ENCODE measurements around the gene FGD3. TPM values are rescaled to one million over a fixed set of nuclear protein-coding genes. Genes with fewer than 3 reads are reported as not detected.
A peak's percentile ranks its signal among the peaks of the same experiment; 100 is the strongest.

FGD3 gene
- total RNA-seq, 2 donors from 2014 or later: 49.7 to 61.0 TPM

DNA sequence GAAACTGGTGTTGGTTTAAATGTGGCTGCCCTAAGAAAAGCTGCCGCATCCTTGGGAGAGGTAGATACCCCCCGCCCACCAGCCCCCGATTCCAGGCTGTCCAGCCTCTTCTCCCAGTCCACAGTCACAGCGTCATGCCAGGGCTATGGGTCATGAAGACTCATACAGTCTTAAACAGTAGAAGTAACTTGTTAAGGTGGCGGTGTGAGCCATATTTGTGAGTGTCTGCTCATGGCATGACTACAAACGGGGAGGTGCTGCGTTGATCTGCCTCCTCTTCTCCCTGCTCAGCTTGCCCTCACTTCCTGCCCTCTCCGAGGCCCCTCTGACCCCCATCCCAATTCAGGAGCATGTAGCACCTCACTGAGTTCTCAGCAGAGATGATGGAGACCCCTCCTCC, 20.8 kb downstream of the FGD3 start:
- peak in 1 of 2 donors; percentile 54 for DNase-seq (ENCODE audit: low spot score in 2 of 2)
- peak overlapping the region; percentile 92 to 97 for H3K27ac Mint-ChIP-seq
- peaks cover 35 to 47% of the 10 kb centered on the region in 2 donors for H3K36me3 Mint-ChIP-seq
- ATAC-seq: peak in 1 of 2 donors; percentile 21
- H3K9me3 Mint-ChIP-seq: no peaks in the 10 kb centered on the region

DNA sequence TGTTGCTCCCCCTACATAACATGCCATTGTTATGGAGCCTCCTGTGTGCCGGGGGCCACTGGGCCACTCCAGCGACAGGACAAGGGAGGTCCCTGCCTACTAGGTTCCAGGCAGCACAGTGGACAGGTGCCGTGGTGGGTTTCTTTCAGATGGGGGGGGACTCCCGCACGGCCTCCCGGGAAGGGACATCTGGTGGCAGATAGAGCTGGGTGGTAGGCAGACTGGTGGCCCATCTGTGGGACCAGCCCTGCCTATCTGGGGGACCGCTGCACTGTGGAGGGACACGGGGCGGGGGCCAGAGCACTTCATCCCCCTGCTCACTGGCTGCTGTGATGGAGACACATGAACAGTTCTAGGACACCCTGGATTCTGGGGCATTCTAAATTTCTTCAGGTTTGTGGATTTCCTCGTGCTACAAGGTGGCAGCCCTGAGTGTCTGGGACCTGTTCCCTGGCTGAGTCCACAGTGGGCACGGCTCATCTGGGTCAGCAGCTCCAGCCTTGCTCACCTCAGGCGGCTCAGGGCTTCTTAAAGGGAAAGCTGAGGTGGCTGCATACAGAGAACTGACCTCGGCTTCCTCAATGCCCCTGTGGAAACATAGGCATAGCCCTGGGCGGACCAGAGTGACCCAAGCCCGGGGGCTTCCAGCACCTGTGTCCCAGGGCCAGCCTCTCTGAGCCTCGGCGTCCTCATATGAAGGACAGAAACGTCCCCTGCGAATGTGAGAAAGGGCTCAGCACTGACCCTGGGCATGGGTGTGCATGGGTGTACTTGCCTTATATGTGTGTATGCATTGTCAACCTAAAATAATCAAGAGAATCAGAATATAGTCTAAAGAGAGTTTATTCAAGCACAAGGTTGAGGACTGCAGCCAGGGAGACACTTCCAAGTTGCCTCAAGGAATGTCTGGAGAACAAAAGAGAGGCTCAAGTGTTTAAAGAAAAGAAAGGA, 22.5 kb downstream of the FGD3 start:
- DNase-seq (ENCODE audit: low spot score in 2 of 2): peak in 1 of 2 donors; percentile 53
- peaks cover 24 to 48% of the 10 kb centered on the region in 2 donors for H3K36me3 Mint-ChIP-seq
- peak overlapping the region; percentile 92 to 97 for H3K27ac Mint-ChIP-seq
- no peaks in the 10 kb centered on the region for H3K9me3 Mint-ChIP-seq
- peak in 1 of 2 donors; percentile 2 for ATAC-seq

- ATAC-seq (peak; percentile 35 to 36), DNase-seq (ENCODE audit: low spot score in 2 of 2) (peak in 1 of 2 donors; percentile 53)
- H3K36me3 Mint-ChIP-seq: peaks cover 17 to 44% of the 10 kb centered on the region in 2 donors
Measured at GRCh38 chr9:92970467-92970923, 23.2 kb downstream of the FGD3 start.

GRCh38 chr9:92971121-92971520, 23.8 kb downstream of the FGD3 start:
- Mint-ChIP-seq H3K36me3 (peaks cover 10 to 40% of the 10 kb centered on the region in 2 donors), H3K9me3 (no peaks in the 10 kb centered on the region), H3K27ac (peak overlapping the region in 1 of 2 donors; percentile 93)
- ATAC-seq (no peak), DNase-seq (ENCODE audit: low spot score in 2 of 2) (no peak)

More at GRCh38 chr9:92970467-92970923, 23.2 kb downstream of the FGD3 start:
- H3K27ac Mint-ChIP-seq: peak overlapping the region; percentile 93 to 97
- no peaks in the 10 kb centered on the region for H3K9me3 Mint-ChIP-seq

DNA sequence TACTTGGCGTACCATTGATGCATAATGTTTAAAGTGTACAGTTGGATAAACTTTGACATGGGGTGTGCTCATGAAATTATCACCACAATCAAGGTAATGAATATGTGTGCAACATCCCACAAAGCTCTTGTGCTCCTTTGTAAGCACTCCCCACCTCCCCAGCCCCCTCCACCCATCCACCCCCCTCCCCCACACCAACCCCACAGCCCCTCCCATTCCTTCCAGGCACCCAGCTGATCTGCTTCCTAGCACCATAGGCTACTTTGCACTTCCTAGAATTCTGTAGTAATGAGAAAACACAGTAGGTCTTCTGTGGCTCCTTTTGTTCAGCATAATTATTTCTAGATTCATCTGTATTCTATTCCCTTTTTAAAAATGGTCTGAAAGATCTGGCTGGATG, 24.5 kb downstream of the FGD3 start:
- no peak for DNase-seq (ENCODE audit: low spot score in 2 of 2)

GRCh38 chr9:92973700-92974099, 26.4 kb downstream of the FGD3 start:
- peak overlapping the region; percentile 69 to 78 for H3K27ac Mint-ChIP-seq
- H3K36me3 Mint-ChIP-seq: peaks cover 10 to 41% of the 10 kb centered on the region in 2 donors
- DNase-seq (ENCODE audit: low spot score in 2 of 2) (no peak), ATAC-seq (no peak)
- no peaks in the 10 kb centered on the region for H3K9me3 Mint-ChIP-seq

More for the DNA sequence above, 24.5 kb downstream of the FGD3 start:
- H3K27ac Mint-ChIP-seq: peak overlapping the region; percentile 69 to 88
- H3K36me3 Mint-ChIP-seq: peaks cover 9 to 36% of the 10 kb centered on the region in 2 donors
- H3K9me3 Mint-ChIP-seq: no peaks in the 10 kb centered on the region
- no peak for ATAC-seq

DNA sequence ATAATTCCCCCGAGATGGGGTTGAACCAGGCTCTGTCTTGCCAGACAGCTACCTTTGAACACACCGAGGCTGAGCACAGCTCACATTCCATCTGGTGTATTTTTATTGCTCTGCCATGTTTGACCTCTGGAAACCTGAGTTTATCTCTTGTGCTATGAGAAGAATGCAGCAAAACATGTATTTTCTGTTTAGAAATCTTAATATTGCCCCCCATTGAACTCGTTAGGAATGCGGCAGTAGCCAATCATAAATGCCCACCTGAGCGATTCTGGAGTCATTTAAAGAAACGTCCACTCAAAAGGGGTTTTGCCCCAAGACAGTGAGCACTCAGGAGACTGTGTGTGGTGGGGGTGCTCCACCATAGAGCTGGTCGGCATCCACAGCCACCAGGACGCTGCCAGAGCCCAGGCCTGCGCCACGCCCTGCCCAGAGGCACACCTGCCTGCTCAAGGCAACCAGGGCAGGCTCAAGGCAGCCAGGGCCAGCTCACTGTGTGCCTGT, 26.9 kb downstream of the FGD3 start:
- Mint-ChIP-seq H3K36me3 (peaks cover 10 to 46% of the 10 kb centered on the region in 2 donors), H3K27ac (peak overlapping the region; percentile 61 to 69)
- ATAC-seq: no peak

DNA sequence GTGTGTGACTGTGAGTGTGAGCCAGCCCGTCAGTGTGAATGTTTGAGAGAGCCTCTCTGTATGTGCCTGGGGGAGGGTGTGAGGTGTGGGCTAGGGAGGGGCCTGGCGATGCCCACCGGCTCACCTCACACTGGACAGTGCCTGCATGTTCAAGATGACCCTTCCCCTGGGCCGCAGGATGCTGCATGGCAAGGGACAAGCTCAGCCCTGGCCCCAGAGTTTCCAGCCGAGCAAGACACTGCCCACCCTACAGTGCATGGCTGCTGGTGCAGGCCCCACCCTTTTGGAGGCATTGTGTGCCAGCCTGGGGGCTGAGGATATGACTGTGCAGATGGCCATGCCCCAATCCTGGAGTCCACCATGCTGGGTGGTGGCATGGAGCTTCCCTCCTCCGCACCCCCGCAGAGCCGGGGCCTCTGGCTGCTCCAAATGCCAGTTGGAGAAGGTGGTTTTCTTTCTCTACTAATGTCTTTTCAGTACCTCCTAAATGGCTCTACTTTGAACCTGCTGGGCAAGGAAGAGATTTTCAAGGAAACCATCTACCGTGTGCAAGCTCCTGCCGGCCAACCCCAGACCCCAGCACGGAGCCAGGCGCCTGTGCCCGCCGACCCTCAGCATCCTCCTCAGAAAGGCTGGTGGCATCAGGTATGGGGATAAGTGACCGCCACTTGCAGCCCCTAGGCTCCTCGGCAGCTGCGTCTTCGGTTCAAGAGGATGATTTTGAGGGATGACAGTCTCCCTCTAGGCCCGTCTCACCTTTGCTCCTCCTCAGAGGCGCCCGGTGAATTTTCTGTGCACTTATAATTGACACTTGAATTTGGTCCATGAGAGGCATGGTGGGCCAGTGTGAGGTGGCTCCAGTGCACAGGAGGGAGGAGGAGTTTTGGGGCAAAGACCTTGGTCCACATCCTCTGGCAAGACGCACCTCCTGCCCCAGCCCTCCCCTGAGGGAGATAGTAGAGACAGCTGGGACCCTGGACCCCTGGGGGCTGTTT, 27.7 kb downstream of the FGD3 start:
- Mint-ChIP-seq H3K27ac (peak overlapping the region; percentile 69 to 75), H3K36me3 (peaks cover 10 to 55% of the 10 kb centered on the region in 2 donors), H3K9me3 (no peaks in the 10 kb centered on the region)
- ATAC-seq (no peak), DNase-seq (ENCODE audit: low spot score in 2 of 2) (no peak)

More for the DNA sequence above, 26.9 kb downstream of the FGD3 start:
- no peaks in the 10 kb centered on the region for H3K9me3 Mint-ChIP-seq
- peak in 1 of 2 donors; percentile 2 for DNase-seq (ENCODE audit: low spot score in 2 of 2)

- Mint-ChIP-seq H3K27ac (peak overlapping the region in 1 of 2 donors; percentile 69), H3K9me3 (peaks cover 0 to under 1% of the 10 kb centered on the region in 2 donors), H3K36me3 (peaks cover 11 to 69% of the 10 kb centered on the region in 2 donors)
- no peak for ATAC-seq
- DNase-seq (ENCODE audit: low spot score in 2 of 2): no peak
Measured at GRCh38 chr9:92976431-92976830, 29.1 kb downstream of the FGD3 start.

- H3K36me3 Mint-ChIP-seq: peaks cover 19 to 77% of the 10 kb centered on the region in 2 donors
Measured at GRCh38 chr9:92977279-92977678, 30.0 kb downstream of the FGD3 start.

DNA sequence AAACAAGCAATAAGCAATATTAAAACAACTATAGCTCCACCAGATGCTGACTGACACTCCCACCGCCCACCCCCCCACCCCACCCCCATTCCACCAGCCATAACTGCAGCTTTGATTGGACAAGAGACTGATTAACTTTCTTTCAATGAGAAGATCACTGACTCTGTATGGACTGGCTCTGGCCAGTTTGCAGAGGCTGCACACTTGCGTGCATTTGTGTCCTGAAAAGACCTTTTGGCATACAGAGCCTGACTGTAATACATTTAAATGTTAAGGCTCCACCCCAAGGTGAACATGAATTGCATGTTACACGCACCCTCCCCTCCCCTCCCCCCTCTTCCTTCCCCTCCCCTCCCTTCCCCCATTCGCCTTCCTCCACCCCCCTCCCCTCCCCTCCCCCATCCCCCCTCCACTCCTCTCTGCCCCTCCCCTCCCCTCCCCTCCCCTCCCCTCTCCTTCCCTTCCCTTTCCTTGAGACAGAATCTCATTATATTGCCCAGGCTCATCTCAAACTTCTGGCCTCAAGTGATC, 31.1 kb downstream of the FGD3 start:
- Mint-ChIP-seq H3K27ac (peak overlapping the region in 1 of 2 donors; percentile 81), H3K36me3 (peaks cover 25 to 79% of the 10 kb centered on the region in 2 donors), H3K9me3 (peaks cover 6 to 11% of the 10 kb centered on the region in 2 donors)
- no peak for ATAC-seq
- no peak for DNase-seq (ENCODE audit: low spot score in 2 of 2)

More at GRCh38 chr9:92977279-92977678, 30.0 kb downstream of the FGD3 start:
- no peak for DNase-seq (ENCODE audit: low spot score in 2 of 2)
- peaks cover 5 to 8% of the 10 kb centered on the region in 2 donors for H3K9me3 Mint-ChIP-seq
- no peak for ATAC-seq
- H3K27ac Mint-ChIP-seq: peak overlapping the region; percentile 69 to 87

- peaks cover 6 to 11% of the 10 kb centered on the region in 2 donors for H3K9me3 Mint-ChIP-seq
- DNase-seq (ENCODE audit: low spot score in 2 of 2): no peak
- H3K27ac Mint-ChIP-seq: peak overlapping the region; percentile 81 to 86
- ATAC-seq: no peak
- H3K36me3 Mint-ChIP-seq: peaks cover 33 to 79% of the 10 kb centered on the region in 2 donors
Measured at GRCh38 chr9:92979283-92980056, 32.1 kb downstream of the FGD3 start.

DNA sequence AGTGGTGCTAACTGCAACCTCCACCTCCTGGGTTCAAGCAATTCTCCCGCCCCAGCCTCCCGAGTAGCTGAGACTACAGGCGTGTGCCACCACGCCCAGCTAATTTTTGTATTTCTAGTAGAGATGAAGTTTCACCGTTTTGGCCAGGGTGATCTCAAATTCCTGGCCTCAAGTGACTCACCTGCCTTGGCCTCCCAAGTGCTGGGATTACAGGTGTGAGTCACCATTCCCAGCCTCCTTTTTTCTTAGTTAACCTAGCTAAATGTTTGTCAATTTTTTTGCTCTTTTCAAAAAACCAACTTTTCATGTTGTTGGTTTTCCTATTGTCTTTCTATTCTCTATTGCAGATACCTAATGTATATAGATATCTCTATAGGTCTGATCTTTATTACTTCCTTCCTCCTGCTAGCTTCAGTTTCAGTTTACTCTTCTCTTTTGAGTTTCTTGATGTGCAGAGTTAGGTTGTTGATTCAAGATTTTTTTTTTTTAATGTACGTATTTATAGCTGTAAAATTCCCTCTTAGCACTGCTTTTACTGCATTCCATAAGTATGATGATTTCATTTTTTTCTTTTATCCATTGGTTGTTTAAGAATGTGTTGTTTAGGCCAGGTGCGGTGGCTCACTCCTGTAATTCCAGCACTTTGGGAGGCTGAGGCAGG, 32.9 kb downstream of the FGD3 start:
- DNase-seq (ENCODE audit: low spot score in 2 of 2): peak in 1 of 2 donors; percentile 1
- peak; percentile 53 to 55 for ATAC-seq
- Mint-ChIP-seq H3K36me3 (peaks cover 35 to 81% of the 10 kb centered on the region in 2 donors), H3K9me3 (peaks cover 6 to 11% of the 10 kb centered on the region in 2 donors), H3K27ac (peak overlapping the region; percentile 81 to 86)

DNA sequence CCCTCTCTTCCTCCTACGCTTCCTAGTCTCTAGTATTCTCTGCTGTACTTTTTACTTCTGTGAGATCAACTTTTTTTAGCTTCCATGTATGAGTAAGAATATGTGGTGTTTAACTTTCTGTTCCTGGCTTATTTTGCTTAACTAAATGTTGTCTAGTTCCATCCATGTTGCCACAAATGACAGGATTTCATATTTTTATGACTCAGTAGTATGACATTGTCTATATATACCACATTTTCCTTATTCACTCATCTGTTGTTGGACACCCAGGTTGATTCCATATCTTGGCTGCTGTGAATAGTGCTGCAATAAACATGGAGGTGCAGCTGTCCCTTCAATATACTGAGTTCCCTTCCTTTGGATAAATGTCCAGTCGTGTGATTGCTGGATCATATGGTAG, 34.8 kb downstream of the FGD3 start:
- no peak for DNase-seq (ENCODE audit: low spot score in 2 of 2)
- peak; percentile 68 to 72 for ATAC-seq
- H3K36me3 Mint-ChIP-seq: peaks cover 43 to 89% of the 10 kb centered on the region in 2 donors
- peaks cover 6 to 23% of the 10 kb centered on the region in 2 donors for H3K9me3 Mint-ChIP-seq
- peak overlapping the region in 1 of 2 donors; percentile 81 for H3K27ac Mint-ChIP-seq

All from activated naive CD4-positive, alpha-beta T cell treated with anti-CD3 and anti-CD28 coated beads, Interleukin-2, amount 50 U/mL, for 72 hours (primary cell).